Neural cell (in vitro differentiated cells): Measurements from ENCODE around the gene HIRIP3. TPM values are rescaled to one million over a fixed set of nuclear protein-coding genes. Genes with fewer than 3 reads are reported as not detected.

Experiments used
- H2AFZ ChIP-seq: fragments of 200-600, 300-800 bp; sonication (generic), shearing (Covaris generic); 2 replicates; pipeline ENCODE4 v1.6.0; 2014; ENCODE audit warnings: low read depth, mild to moderate bottlenecking, antibody characterized with exemption, low read length, moderate library complexity
- H3F3A ChIP-seq: fragments of 200-600 bp; shearing (Covaris generic); 2 replicates; pipeline ENCODE4 v1.6.1; 2016; ENCODE audit warnings: mild to moderate bottlenecking, moderate library complexity, mixed read lengths, antibody characterized with exemption, low read length; ENCODE audit not compliant: insufficient read depth, poor library complexity, severe bottlenecking
- H3K27ac ChIP-seq: fragments of 200-600, 300-800 bp; sonication (generic), shearing (Covaris generic); 2 replicates; pipeline ENCODE4 v1.5.1; 2014; ENCODE audit warnings: mild to moderate bottlenecking, low read length, moderate library complexity
- H3K27me3 ChIP-seq: fragments of 300-800, 200-600 bp; sonication (generic), shearing (Covaris generic); 2 replicates; pipeline ENCODE4 v1.6.0; 2014; ENCODE audit warnings: mild to moderate bottlenecking, low read depth, low read length, moderate library complexity; ENCODE audit not compliant: insufficient read depth
- H3K36me3 ChIP-seq: fragments of 300-800, 200-600 bp; sonication (generic), shearing (Covaris generic); 2 replicates; pipeline ENCODE4 v1.5.1; 2014; ENCODE audit warnings: mild to moderate bottlenecking, antibody characterized with exemption, low read length, moderate library complexity; ENCODE audit not compliant: insufficient read depth
- H3K4me2 ChIP-seq: fragments of 300-800, 200-600 bp; sonication (generic), shearing (Covaris generic); 2 replicates; pipeline ENCODE4 v1.6.0; 2014; ENCODE audit warnings: mild to moderate bottlenecking, low read length
- H3K4me3 ChIP-seq: fragments of 300-800, 200-600 bp; sonication (generic), shearing (Covaris generic); 2 replicates; pipeline ENCODE4 v1.5.1; 2014; ENCODE audit warnings: mild to moderate bottlenecking, low read length, moderate library complexity
- H3K79me2 ChIP-seq: fragments of 200-600 bp; shearing (Covaris generic); replicated peaks from 2 replicates; pipeline ENCODE4 v1.6.0; 2014; ENCODE audit warnings: mild to moderate bottlenecking, low read length, moderate library complexity; ENCODE audit not compliant: insufficient read depth
- H3K9ac ChIP-seq: fragments of 300-800, 200-600 bp; sonication (generic), shearing (Covaris generic); 2 replicates; pipeline ENCODE4 v1.6.1; 2016; ENCODE audit warnings: mild to moderate bottlenecking, low read length, mixed read lengths
- H3K9me2 ChIP-seq: fragments of 200-600 bp; shearing (Covaris generic); 2 replicates; pipeline ENCODE4 v1.6.1; 2016; ENCODE audit warnings: mild to moderate bottlenecking, low read length, mixed read lengths; ENCODE audit not compliant: insufficient read depth
- H3K9me3 ChIP-seq: fragments of 200-600, 300-800 bp; sonication (generic), shearing (Covaris generic); 2 replicates; pipeline ENCODE4 v1.6.1; 2016; ENCODE audit warnings: mild to moderate bottlenecking, mixed run types, low read length, moderate library complexity, mixed read lengths
- H4K20me1 ChIP-seq: fragments of 200-600 bp; shearing (Covaris generic); 2 replicates; pipeline ENCODE4 v1.6.1; 2016; ENCODE audit warnings: mild to moderate bottlenecking, mixed run types; ENCODE audit not compliant: insufficient read depth
- CTCF ChIP-seq: fragments of 450-650 bp; IDR thresholded peaks from 2 replicates; pipeline ENCODE4 v1.5.1; 2014; ENCODE audit warnings: antibody characterized with exemption, mild to moderate bottlenecking, moderate library complexity; ENCODE audit not compliant: poor library complexity, severe bottlenecking
- EP300 ChIP-seq: fragments of 450-650 bp; conservative IDR thresholded peaks from 2 replicates; pipeline ENCODE4 v1.6.1; 2014; ENCODE audit warnings: antibody characterized with exemption, mild to moderate bottlenecking, moderate library complexity; ENCODE audit not compliant: poor library complexity, severe bottlenecking
- EZH2 ChIP-seq: fragments of 200-600, 300-800 bp; shearing (Covaris generic), sonication (generic); IDR thresholded peaks from 2 replicates; pipeline ENCODE4 v1.6.1; 2014; ENCODE audit warnings: antibody characterized with exemption, low read length, borderline replicate concordance, mild to moderate bottlenecking; ENCODE audit not compliant: insufficient read depth, poor library complexity, severe bottlenecking
- MXI1 ChIP-seq: fragments of 450-650 bp; conservative IDR thresholded peaks from 2 replicates; pipeline ENCODE4 v1.6.1; 2014; ENCODE audit warnings: antibody characterized with exemption, mild to moderate bottlenecking; ENCODE audit not compliant: poor library complexity, severe bottlenecking
- POLR2AphosphoS5 ChIP-seq: IDR thresholded peaks from 2 replicates; pipeline ENCODE4 v1.6.1; 2012
- RAD21 ChIP-seq: fragments of 450-650 bp; conservative IDR thresholded peaks from 2 replicates; pipeline ENCODE4 v1.6.1; 2014; ENCODE audit warnings: antibody characterized with exemption, mild to moderate bottlenecking, moderate library complexity
- REST ChIP-seq: IDR thresholded peaks from 2 replicates; pipeline ENCODE4 v1.6.1; 2012; ENCODE audit warnings: borderline replicate concordance
- SMC3 ChIP-seq: fragments of 450-650 bp; conservative IDR thresholded peaks from 2 replicates; pipeline ENCODE4 v1.6.1; 2014; ENCODE audit warnings: antibody characterized with exemption, mild to moderate bottlenecking, moderate library complexity; ENCODE audit not compliant: poor library complexity
- TAF1 ChIP-seq: IDR thresholded peaks from 2 replicates; pipeline ENCODE4 v1.6.1; 2012; ENCODE audit warnings: low read depth
- polyA plus RNA-seq: library from polyadenylated mRNA; depleted of rRNA; stranded (reverse); fragments of >200 nt; gene quantifications from 2 replicates; pipeline ENCODE4 v1.2.3, GENCODE V29; 2014

Gene HIRIP3
- polyA plus RNA-seq, 1 donor from 2014 or later: 51.2 TPM

DNA sequence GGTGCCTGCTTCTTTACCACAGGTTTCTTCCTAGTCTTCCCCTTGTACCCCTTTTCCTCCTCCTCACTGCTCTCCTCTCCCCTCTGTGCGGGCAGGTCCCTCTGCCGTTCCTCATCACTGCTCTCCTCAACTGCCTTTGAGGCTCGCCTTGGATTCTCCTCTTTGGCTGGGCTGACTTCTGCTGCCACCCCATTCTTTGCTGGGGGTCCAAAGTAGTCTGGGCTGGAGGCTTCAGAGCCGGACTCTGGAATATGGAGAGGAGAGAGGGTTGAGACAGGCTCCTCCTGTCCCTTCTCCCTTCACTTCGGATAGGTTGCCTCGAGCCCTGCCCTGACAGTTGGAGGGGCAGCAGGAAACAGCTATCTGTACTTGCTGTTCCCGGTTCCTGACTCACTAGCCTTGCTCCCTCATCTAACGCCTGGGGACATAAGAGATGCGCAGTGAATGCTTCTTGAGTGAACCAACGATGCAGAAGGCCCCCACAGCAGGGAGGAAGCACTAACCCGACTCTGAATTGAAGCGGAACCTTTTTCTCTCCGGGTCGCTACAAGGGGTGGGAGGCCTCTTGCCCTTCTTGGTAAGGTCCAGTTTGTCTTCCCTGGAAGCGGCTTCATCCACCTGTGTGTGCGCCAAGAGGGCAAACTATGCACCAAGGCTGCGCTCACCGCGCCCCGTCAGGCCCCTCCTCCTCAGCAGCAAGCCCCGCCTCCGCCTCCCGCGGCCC, 655 bp downstream of the HIRIP3 start:
- no peaks in the 10 kb centered on the region for H3K9me3 ChIP-seq
- no peaks in the 10 kb centered on the region for H4K20me1 ChIP-seq
- TF ChIP-seq TAF1: no peak
- no peak for TF ChIP-seq REST
- TF ChIP-seq SMC3: no peak
- TF ChIP-seq CTCF: no peak
- no peak for TF ChIP-seq POLR2AphosphoS5
- TF ChIP-seq RAD21: no peak
- TF ChIP-seq EP300: no peak
- no peak for TF ChIP-seq MXI1
- no peak for TF ChIP-seq EZH2
- peak overlapping the region; percentile 61 for H3K4me2 ChIP-seq
- H3K36me3 ChIP-seq: no peaks in the 10 kb centered on the region
- no peaks in the 10 kb centered on the region for H3F3A ChIP-seq
- no peaks in the 10 kb centered on the region for H3K9me2 ChIP-seq
- H3K27ac ChIP-seq: peak overlapping the region; percentile 97
- H2AFZ ChIP-seq: peak overlapping the region; percentile 96
- no peaks in the 10 kb centered on the region for H3K27me3 ChIP-seq
- peak overlapping the region; percentile 96 for H3K9ac ChIP-seq
- peak overlapping the region; percentile 94 for H3K4me3 ChIP-seq
- peaks cover 7% of the 10 kb centered on the region for H3K79me2 ChIP-seq

DNA sequence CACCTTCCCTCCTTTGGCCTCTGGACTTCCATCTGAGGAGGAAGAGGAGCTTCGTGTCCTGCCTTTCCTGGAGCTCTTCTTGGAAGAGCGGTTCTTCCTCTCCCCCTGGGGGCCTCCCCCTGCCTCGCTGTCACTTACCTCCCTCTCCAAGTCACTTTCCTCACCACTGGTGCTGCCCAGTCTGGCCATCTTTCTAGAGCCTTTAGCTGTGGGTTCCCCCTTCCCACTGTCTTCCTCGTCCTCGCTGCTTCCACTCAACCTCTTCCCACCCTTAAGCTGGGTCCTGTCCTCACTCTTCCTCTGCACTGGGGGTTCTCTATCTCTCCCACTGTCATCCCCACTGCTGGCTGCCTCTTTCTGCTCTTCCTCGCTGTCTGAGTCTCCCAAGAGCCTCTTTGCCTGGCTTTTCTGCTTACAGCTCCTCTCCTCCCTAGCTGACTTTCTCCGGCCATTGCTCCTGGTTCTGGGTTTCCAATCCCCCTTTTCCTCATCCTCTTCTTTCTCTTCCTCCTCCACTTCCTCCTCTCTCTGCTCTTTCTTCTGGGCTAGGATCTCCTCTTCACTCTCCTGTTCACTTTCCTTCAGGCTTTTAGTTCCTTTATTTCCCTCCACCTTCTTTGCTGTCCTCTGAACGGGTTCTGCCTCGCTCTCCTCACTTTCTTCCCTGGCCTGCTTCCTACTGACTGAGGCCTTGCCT, 1.4 kb downstream of the HIRIP3 start:
- no peaks in the 10 kb centered on the region for H3K36me3 ChIP-seq
- H3K9ac ChIP-seq: peak overlapping the region; percentile 96
- H3K4me2 ChIP-seq: peak overlapping the region; percentile 61

More for the DNA sequence above, 1.4 kb downstream of the HIRIP3 start:
- peaks cover 7% of the 10 kb centered on the region for H3K79me2 ChIP-seq
- H3K9me3 ChIP-seq: no peaks in the 10 kb centered on the region
- H3K27me3 ChIP-seq: no peaks in the 10 kb centered on the region
- H3K4me3 ChIP-seq: peak overlapping the region; percentile 94
- TF ChIP-seq MXI1 (no peak), CTCF (no peak), TAF1 (no peak), RAD21 (no peak), POLR2AphosphoS5 (no peak), EP300 (no peak), REST (no peak), EZH2 (no peak), SMC3 (no peak)
- no peak overlapping the region for H2AFZ ChIP-seq
- no peak overlapping the region for H3K27ac ChIP-seq
- no peaks in the 10 kb centered on the region for H3F3A ChIP-seq
- no peaks in the 10 kb centered on the region for H4K20me1 ChIP-seq
- H3K9me2 ChIP-seq: no peaks in the 10 kb centered on the region
